Mucosa of stomach (tissue), 1 donor: Measurements from ENCODE around the gene VWA5B2.

Source experiments
- H3K27me3 ChIP-seq: one replicate; pipeline ENCODE4 v1.7.0; 2013; ENCODE audit warnings: mild to moderate bottlenecking, low read length; ENCODE audit not compliant: control insufficient read depth, insufficient read depth
- H3K36me3 ChIP-seq: one replicate; pipeline ENCODE4 v1.7.0; 2013; ENCODE audit warnings: low read length; ENCODE audit not compliant: control insufficient read depth, insufficient read depth
- H3K4me1 ChIP-seq: one replicate; pipeline ENCODE4 v1.7.0; 2013; ENCODE audit warnings: mild to moderate bottlenecking, low read length; ENCODE audit not compliant: control insufficient read depth, insufficient read depth
- H3K4me3 ChIP-seq: one replicate; pipeline ENCODE4 v1.7.0; 2013; ENCODE audit warnings: low read length
- H3K9ac ChIP-seq: one replicate; pipeline ENCODE4 v1.7.0; 2013; ENCODE audit warnings: mild to moderate bottlenecking, low read length, moderate library complexity
- H3K9me3 ChIP-seq: one replicate; pipeline ENCODE4 v1.7.0; 2013; ENCODE audit warnings: mild to moderate bottlenecking, low read length, moderate library complexity; ENCODE audit not compliant: control insufficient read depth
- donor health status: Pancreatic carcinoma.

VWA5B2 gene

GRCh38 chr3:184229394-184230080 is at the start of gene VWA5B2:
Gene VWA5B2 (plus strand): TSS chr3:184229585. CDS start chr3:184230529, 944 bp downstream.
- Histone ChIP-seq H3K9me3 (no peaks in the 10 kb centered on the region), H3K36me3 (no peaks in the 10 kb centered on the region), H3K4me3 (peak within 1 kb of the TSS; percentile 8), H3K9ac (peak within 1 kb of the TSS; percentile 22), H3K4me1 (peaks cover 9% of the 10 kb centered on the region), H3K27me3 (peaks cover 66% of the 10 kb centered on the region)

- Histone ChIP-seq H3K27me3 (no peaks in the 10 kb centered on the region), H3K9me3 (no peaks in the 10 kb centered on the region), H3K36me3 (peaks cover 58% of the 10 kb centered on the region), H3K9ac (no peak overlapping the region), H3K4me3 (no peak overlapping the region), H3K4me1 (peaks cover 36% of the 10 kb centered on the region)
Observed at GRCh38 chr3:184180165-184180564, 49.2 kb upstream of the VWA5B2 start.

GRCh38 chr3:184181596-184181995 is 47.8 kb upstream of the VWA5B2 start:
- H3K4me3 ChIP-seq = no peak overlapping the region
- H3K4me1 ChIP-seq = peaks cover 29% of the 10 kb centered on the region
- H3K9ac ChIP-seq = no peak overlapping the region
- peaks cover 58% of the 10 kb centered on the region for H3K36me3 ChIP-seq
- H3K27me3 ChIP-seq = no peaks in the 10 kb centered on the region
- no peaks in the 10 kb centered on the region for H3K9me3 ChIP-seq

GRCh38 chr3:184183679-184184078 is 45.7 kb upstream of the VWA5B2 start:
- Histone ChIP-seq H3K9me3 (no peaks in the 10 kb centered on the region), H3K9ac (no peak overlapping the region), H3K36me3 (peaks cover 40% of the 10 kb centered on the region), H3K4me1 (peaks cover 17% of the 10 kb centered on the region), H3K27me3 (no peaks in the 10 kb centered on the region), H3K4me3 (no peak overlapping the region)

GRCh38 chr3:184184546-184185230 is 44.7 kb upstream of the VWA5B2 start:
- Histone ChIP-seq H3K9me3 (no peaks in the 10 kb centered on the region), H3K4me3 (no peak overlapping the region), H3K27me3 (no peaks in the 10 kb centered on the region), H3K9ac (no peak overlapping the region), H3K36me3 (peaks cover 36% of the 10 kb centered on the region), H3K4me1 (peaks cover 15% of the 10 kb centered on the region)

- Histone ChIP-seq H3K4me3 (peak overlapping the region; percentile 43), H3K27me3 (no peaks in the 10 kb centered on the region), H3K9ac (peak overlapping the region; percentile 70), H3K36me3 (peaks cover 31% of the 10 kb centered on the region), H3K9me3 (no peaks in the 10 kb centered on the region), H3K4me1 (peaks cover 15% of the 10 kb centered on the region)
Observed at GRCh38 chr3:184185461-184186183, 43.8 kb upstream of the VWA5B2 start.

GRCh38 chr3:184186184-184186901 is 43.0 kb upstream of the VWA5B2 start, which contains the start of gene ABCF3:
Gene ABCF3 (plus strand): TSS chr3:184186199. CDS start chr3:184186208, 9 bp downstream.
- Histone ChIP-seq H3K4me3 (peak within 1 kb of the TSS; percentile 43), H3K36me3 (peaks cover 24% of the 10 kb centered on the region), H3K27me3 (no peaks in the 10 kb centered on the region)

GRCh38 chr3:184186902-184187207 is 42.5 kb upstream of the VWA5B2 start:
- H3K9me3 ChIP-seq = no peaks in the 10 kb centered on the region
- H3K4me1 ChIP-seq = peaks cover 15% of the 10 kb centered on the region
- peak overlapping the region; percentile 70 for H3K9ac ChIP-seq
- no peaks in the 10 kb centered on the region for H3K27me3 ChIP-seq
- peaks cover 19% of the 10 kb centered on the region for H3K36me3 ChIP-seq
- H3K4me3 ChIP-seq = peak overlapping the region; percentile 43

More at GRCh38 chr3:184186184-184186901, 43.0 kb upstream of the VWA5B2 start, which contains the start of gene ABCF3:
- Histone ChIP-seq H3K9ac (peak within 1 kb of the TSS; percentile 70), H3K4me1 (peaks cover 15% of the 10 kb centered on the region), H3K9me3 (no peaks in the 10 kb centered on the region)

- H3K4me1 ChIP-seq = peaks cover 15% of the 10 kb centered on the region
- H3K9me3 ChIP-seq = no peaks in the 10 kb centered on the region
- no peak overlapping the region for H3K9ac ChIP-seq
- no peak overlapping the region for H3K4me3 ChIP-seq
- peaks cover 12% of the 10 kb centered on the region for H3K36me3 ChIP-seq
- no peaks in the 10 kb centered on the region for H3K27me3 ChIP-seq
Observed at GRCh38 chr3:184188080-184188479, 41.3 kb upstream of the VWA5B2 start.

- H3K4me1 ChIP-seq = peaks cover 15% of the 10 kb centered on the region
- no peaks in the 10 kb centered on the region for H3K9me3 ChIP-seq
- H3K9ac ChIP-seq = no peak overlapping the region
- H3K4me3 ChIP-seq = no peak overlapping the region
- H3K36me3 ChIP-seq = peaks cover 19% of the 10 kb centered on the region
- no peaks in the 10 kb centered on the region for H3K27me3 ChIP-seq
Observed at GRCh38 chr3:184189421-184189820, 40.0 kb upstream of the VWA5B2 start.

GRCh38 chr3:184192889-184193288 is 36.5 kb upstream of the VWA5B2 start:
- Histone ChIP-seq H3K27me3 (no peaks in the 10 kb centered on the region), H3K4me3 (no peak overlapping the region), H3K36me3 (peaks cover 19% of the 10 kb centered on the region), H3K9me3 (no peaks in the 10 kb centered on the region), H3K4me1 (no peaks in the 10 kb centered on the region), H3K9ac (no peak overlapping the region)
